Fibroblast of lung (primary cell): ENCODE data around the gene HSD3B2.

Experiments
- CTCF ChIP-seq, 2 donors: IDR thresholded peaks in 1 of 2; conservative IDR thresholded peaks in 1 of 2; 1 replicate in 1 of 2; 2 replicates in 1 of 2; pipeline ENCODE4 v1.5.1; 2011 to 2012; ENCODE audit warnings: low read length in 2 of 2, control low read depth in 1 of 2, inconsistent platforms in 1 of 2, low read depth in 1 of 2, mild to moderate bottlenecking in 1 of 2
- EZH2 ChIP-seq: IDR thresholded peaks from 2 replicates; pipeline ENCODE4 v1.5.1; 2012; ENCODE audit warnings: low read length, control low read depth, mild to moderate bottlenecking; ENCODE audit errors: missing control alignments

GRCh38 chr1:119375366-119375765, 39.6 kb upstream of the HSD3B2 start:
- TF ChIP-seq CTCF (conservative IDR thresholded peaks at IDR 0.05 in 1 of 2, IDR thresholded peaks at IDR 0.05 in 1 of 2; ENCODE audit: low read depth in 1 of 2, low read length in 2 of 2) (no peak), EZH2 (no peak)
